Liver (tissue), 9 donors: Measurements from ENCODE around the gene PFN1. TPM values are rescaled to one million over a fixed set of nuclear protein-coding genes. Genes with fewer than 3 reads are reported as not detected.

ENCODE experiments used
- DNase-seq: peaks from one replicate; pipeline ENCODE4 v3.0.0-alpha.2; 2017; ENCODE audit warnings: low spot score
- H3K27ac ChIP-seq, 2 donors: one replicate each; pipeline ENCODE4 v1.7.0; 2013; ENCODE audit warnings: inconsistent platforms in 2 of 2, low read length in 2 of 2, control low read depth in 1 of 2, low read depth in 1 of 2, mild to moderate bottlenecking in 1 of 2
- H3K27me3 ChIP-seq, 4 donors: one replicate each; pipeline versions ENCODE4 v1.6.1 to v1.7.0; 2013; ENCODE audit warnings: low read length in 3 of 4, inconsistent platforms in 1 of 4, mild to moderate bottlenecking in 1 of 4, moderate library complexity in 1 of 4; ENCODE audit not compliant: control insufficient read depth in 4 of 4, insufficient read depth in 4 of 4
- H3K36me3 ChIP-seq, 4 donors: one replicate each; pipeline versions ENCODE4 v1.6.1 to v1.7.0; 2013; ENCODE audit warnings: low read length in 3 of 4, mild to moderate bottlenecking in 3 of 4, low read depth in 1 of 4, moderate library complexity in 1 of 4; ENCODE audit not compliant: control insufficient read depth in 4 of 4, insufficient read depth in 3 of 4
- H3K4me1 ChIP-seq, 4 donors: one replicate each; pipeline versions ENCODE4 v1.6.1 to v1.7.0; 2013; ENCODE audit warnings: low read length in 3 of 4, mild to moderate bottlenecking in 3 of 4, moderate library complexity in 1 of 4; ENCODE audit not compliant: control insufficient read depth in 4 of 4, insufficient read depth in 4 of 4
- H3K4me3 ChIP-seq, 3 donors: one replicate each; pipeline versions ENCODE4 v1.6.1 to v1.7.0; 2013; ENCODE audit warnings: low read length in 3 of 3, control low read depth in 1 of 3, low read depth in 1 of 3, mild to moderate bottlenecking in 1 of 3
- H3K9ac ChIP-seq, 2 donors: one replicate each; pipeline ENCODE4 v1.7.0; 2013; ENCODE audit warnings: low read length in 2 of 2, mild to moderate bottlenecking in 2 of 2, moderate library complexity in 2 of 2, control low read depth in 1 of 2, low read depth in 1 of 2
- H3K9me3 ChIP-seq, 4 donors: one replicate each; pipeline versions ENCODE4 v1.6.1 to v1.7.0; 2013; ENCODE audit warnings: low read length in 3 of 4; ENCODE audit not compliant: control insufficient read depth in 4 of 4
- ATF3 ChIP-seq: IDR thresholded peaks from 2 replicates; pipeline ENCODE4 v1.6.1; 2016; ENCODE audit warnings: antibody characterized with exemption
- EGR1 ChIP-seq, 2 donors: IDR thresholded peaks; 2 replicates each; pipeline ENCODE4 v1.6.1; 2016 to 2018; ENCODE audit warnings: antibody characterized with exemption in 2 of 2, low read depth in 2 of 2
- FOXA1 ChIP-seq: IDR thresholded peaks from 2 replicates; pipeline ENCODE4 v1.6.1; 2016; ENCODE audit warnings: antibody characterized with exemption
- FOXA2 ChIP-seq: IDR thresholded peaks from 2 replicates; pipeline ENCODE4 v1.6.1; 2016; ENCODE audit warnings: antibody characterized with exemption
- GABPA ChIP-seq, 2 donors: IDR thresholded peaks in 1 of 2; conservative IDR thresholded peaks in 1 of 2; 2 replicates each; pipeline ENCODE4 v1.6.1; 2016; ENCODE audit warnings: antibody characterized with exemption in 2 of 2, mild to moderate bottlenecking in 1 of 2, moderate library complexity in 1 of 2
- HNF4A ChIP-seq, 2 donors: conservative IDR thresholded peaks; 2 replicates each; pipeline ENCODE4 v1.6.1; 2016; ENCODE audit warnings: antibody characterized with exemption in 2 of 2, mild to moderate bottlenecking in 2 of 2
- HNF4G ChIP-seq: IDR thresholded peaks from 2 replicates; pipeline ENCODE4 v1.6.1; 2016; ENCODE audit warnings: antibody characterized with exemption
- JUND ChIP-seq, 2 donors: IDR thresholded peaks; 2 replicates each; pipeline ENCODE4 v1.6.1; 2016; ENCODE audit warnings: antibody characterized with exemption in 2 of 2
- MAX ChIP-seq: IDR thresholded peaks from 2 replicates; pipeline ENCODE4 v1.6.1; 2016; ENCODE audit warnings: antibody characterized with exemption
- NR2F2 ChIP-seq: IDR thresholded peaks from 2 replicates; pipeline ENCODE4 v1.6.1; 2016; ENCODE audit warnings: antibody characterized with exemption
- RAD21 ChIP-seq, 2 donors: IDR thresholded peaks; 2 replicates each; pipeline ENCODE4 v1.6.1; 2016; ENCODE audit warnings: antibody characterized with exemption in 2 of 2, mild to moderate bottlenecking in 2 of 2
- REST ChIP-seq: IDR thresholded peaks from 2 replicates; pipeline ENCODE4 v1.6.1; 2016; ENCODE audit warnings: antibody characterized with exemption, mild to moderate bottlenecking
- RXRA ChIP-seq, 2 donors: IDR thresholded peaks; 2 replicates each; pipeline ENCODE4 v1.6.1; 2017 to 2018; ENCODE audit warnings: antibody characterized with exemption in 2 of 2, mild to moderate bottlenecking in 1 of 2
- SP1 ChIP-seq: IDR thresholded peaks from 2 replicates; pipeline ENCODE4 v1.6.1; 2018; ENCODE audit warnings: antibody characterized with exemption, mild to moderate bottlenecking
- TAF1 ChIP-seq: conservative IDR thresholded peaks from 2 replicates; pipeline ENCODE4 v1.6.1; 2016; ENCODE audit warnings: antibody characterized with exemption, mild to moderate bottlenecking
- YY1 ChIP-seq: IDR thresholded peaks from 2 replicates; pipeline ENCODE4 v1.6.1; 2016; ENCODE audit warnings: antibody characterized with exemption, mild to moderate bottlenecking
- WGBS: extraction: QIAGEN DNeasy Blood & Tissue Kit; methylation state at CpG from one replicate; pipeline ENCODE4 v1.1.7; 2013; 5-methylcytosine and 5-hydroxymethylcytosine counted together
- polyA plus RNA-seq, 2 donors: library from polyadenylated mRNA; stranded (reverse) in 1 of 2; unstranded in 1 of 2; fragments of 200-250 nt in 1 of 2; fragments of >200 nt in 1 of 2; fragmentation: Nextera tagmentation in 1 of 2; extraction: Ambion mirVana in 1 of 2; gene quantifications; one replicate each; pipeline versions ENCODE4 v1.2.1 to v1.2.3, GENCODE V29; 2013 to 2015
- total RNA-seq, 2 donors: library from RNA; depleted of rRNA; stranded (reverse); fragments of >200 nt; gene quantifications; one replicate each; pipeline ENCODE4 v1.2.3, GENCODE V29; 2014
- TF ChIP-seq, protein P1 (sequence below): IDR thresholded peaks from 2 replicates; pipeline ENCODE4 v1.6.1; 2016; ENCODE audit warnings: antibody characterized with exemption
- TF ChIP-seq, protein P2 (sequence below): fragments of 150-350 bp; IDR thresholded peaks from 2 replicates; pipeline ENCODE4 v1.5.1; 2017; ENCODE audit warnings: improper control_type of control experiment, low read depth, low read length; ENCODE audit not compliant: missing input control
- donor health status: healthy.
- donor health status: healthy.
- donor health status: healthy.
- donor health status: healthy.
- donor health status: healthy.

The PFN1 gene
- total and polyA plus RNA-seq, 4 donors = 150 to 672 (median 580) TPM

DNA sequence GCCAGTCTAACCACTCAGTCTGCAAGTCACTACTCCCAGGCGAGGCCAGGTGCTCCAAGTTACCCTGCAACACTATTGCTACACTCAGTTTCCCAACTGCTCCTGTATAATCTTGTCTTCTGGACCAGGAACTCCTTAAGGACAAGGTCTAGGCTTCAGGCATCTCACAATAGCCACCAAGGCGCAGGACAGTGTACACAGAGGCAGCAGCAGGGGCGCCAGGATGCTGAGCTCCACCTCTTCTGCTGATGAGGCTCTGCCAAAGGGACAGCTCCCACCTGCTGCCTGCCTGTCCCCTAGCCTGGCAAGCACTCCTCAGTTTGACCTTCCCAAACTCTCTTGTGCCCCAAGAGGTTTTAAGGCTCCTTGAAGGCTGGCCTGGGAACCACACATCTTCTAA, 11.9 kb downstream of the PFN1 start:
- Histone ChIP-seq H3K9me3 (no peaks in the 10 kb centered on the region), H3K4me1 (peaks cover 8 to 37% (median 25%) of the 10 kb centered on the region in 4 donors), H3K36me3 (peaks cover 1 to 15% (median 5%) of the 10 kb centered on the region in 4 donors), H3K27me3 (no peaks in the 10 kb centered on the region), H3K4me3 (no peak overlapping the region), H3K27ac (no peak overlapping the region), H3K9ac (no peak overlapping the region)
- no peak for DNase-seq
- WGBS = 96% methylated on average over 3 of the region's 3 CpGs
- TF ChIP-seq FOXA2 (no peak), NR2F2 (no peak), HNF4G (no peak), JUND (IDR thresholded peaks at IDR 0.05) (no peak), RXRA (IDR thresholded peaks at IDR 0.05) (no peak), ATF3 (no peak), HNF4A (conservative IDR thresholded peaks at IDR 0.05) (no peak), FOXA1 (no peak), REST (no peak), RAD21 (IDR thresholded peaks at IDR 0.05) (no peak), TAF1 (no peak), MAX (no peak), EGR1 (IDR thresholded peaks at IDR 0.05; ENCODE audit: low read depth in 2 of 2) (no peak), YY1 (no peak), GABPA (IDR thresholded peaks at IDR 0.05 in 1 of 2, conservative IDR thresholded peaks at IDR 0.05 in 1 of 2) (no peak), SP1 (no peak)
- TF ChIP-seq, protein P1, sequence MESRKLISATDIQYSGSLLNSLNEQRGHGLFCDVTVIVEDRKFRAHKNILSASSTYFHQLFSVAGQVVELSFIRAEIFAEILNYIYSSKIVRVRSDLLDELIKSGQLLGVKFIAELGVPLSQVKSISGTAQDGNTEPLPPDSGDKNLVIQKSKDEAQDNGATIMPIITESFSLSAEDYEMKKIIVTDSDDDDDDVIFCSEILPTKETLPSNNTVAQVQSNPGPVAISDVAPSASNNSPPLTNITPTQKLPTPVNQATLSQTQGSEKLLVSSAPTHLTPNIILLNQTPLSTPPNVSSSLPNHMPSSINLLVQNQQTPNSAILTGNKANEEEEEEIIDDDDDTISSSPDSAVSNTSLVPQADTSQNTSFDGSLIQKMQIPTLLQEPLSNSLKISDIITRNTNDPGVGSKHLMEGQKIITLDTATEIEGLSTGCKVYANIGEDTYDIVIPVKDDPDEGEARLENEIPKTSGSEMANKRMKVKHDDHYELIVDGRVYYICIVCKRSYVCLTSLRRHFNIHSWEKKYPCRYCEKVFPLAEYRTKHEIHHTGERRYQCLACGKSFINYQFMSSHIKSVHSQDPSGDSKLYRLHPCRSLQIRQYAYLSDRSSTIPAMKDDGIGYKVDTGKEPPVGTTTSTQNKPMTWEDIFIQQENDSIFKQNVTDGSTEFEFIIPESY = no peak
- TF ChIP-seq, protein P2, sequence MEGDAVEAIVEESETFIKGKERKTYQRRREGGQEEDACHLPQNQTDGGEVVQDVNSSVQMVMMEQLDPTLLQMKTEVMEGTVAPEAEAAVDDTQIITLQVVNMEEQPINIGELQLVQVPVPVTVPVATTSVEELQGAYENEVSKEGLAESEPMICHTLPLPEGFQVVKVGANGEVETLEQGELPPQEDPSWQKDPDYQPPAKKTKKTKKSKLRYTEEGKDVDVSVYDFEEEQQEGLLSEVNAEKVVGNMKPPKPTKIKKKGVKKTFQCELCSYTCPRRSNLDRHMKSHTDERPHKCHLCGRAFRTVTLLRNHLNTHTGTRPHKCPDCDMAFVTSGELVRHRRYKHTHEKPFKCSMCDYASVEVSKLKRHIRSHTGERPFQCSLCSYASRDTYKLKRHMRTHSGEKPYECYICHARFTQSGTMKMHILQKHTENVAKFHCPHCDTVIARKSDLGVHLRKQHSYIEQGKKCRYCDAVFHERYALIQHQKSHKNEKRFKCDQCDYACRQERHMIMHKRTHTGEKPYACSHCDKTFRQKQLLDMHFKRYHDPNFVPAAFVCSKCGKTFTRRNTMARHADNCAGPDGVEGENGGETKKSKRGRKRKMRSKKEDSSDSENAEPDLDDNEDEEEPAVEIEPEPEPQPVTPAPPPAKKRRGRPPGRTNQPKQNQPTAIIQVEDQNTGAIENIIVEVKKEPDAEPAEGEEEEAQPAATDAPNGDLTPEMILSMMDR = no peak
